Right atrium auricular region (tissue), 2 donors: ENCODE measurements around the gene CD48. TPM values are rescaled to one million over a fixed set of nuclear protein-coding genes. Genes with fewer than 3 reads are reported as not detected.

ENCODE experiments used
- DNase-seq: peaks from one replicate; pipeline ENCODE4 v3.0.0-alpha.2; 2019; ENCODE audit warnings: low spot score
- H3K27ac ChIP-seq, 2 donors: fragments of 200-600 bp; sonication (generic); 1 replicate in 1 of 2; 2 replicates in 1 of 2; pipeline ENCODE4 v1.5.1; 2016 to 2019
- H3K27me3 ChIP-seq, 2 donors: fragments of 200-600 bp; sonication (generic); one replicate each; pipeline versions ENCODE4 v1.5.1 to v1.6.0; 2017 to 2019
- H3K36me3 ChIP-seq: fragments of 200-600 bp; sonication (generic); one replicate; pipeline ENCODE4 v1.5.1; 2016
- H3K4me1 ChIP-seq, 2 donors: fragments of 200-600 bp; sonication (generic); one replicate each; pipeline versions ENCODE4 v1.5.1 to v1.6.0; 2017 to 2019
- H3K4me3 ChIP-seq, 2 donors: fragments of 200-600 bp; sonication (generic); 1 replicate in 1 of 2; 2 replicates in 1 of 2; pipeline ENCODE4 v1.5.1; 2017 to 2019; ENCODE audit warnings: mild to moderate bottlenecking in 1 of 2, moderate library complexity in 1 of 2
- H3K9me3 ChIP-seq, 2 donors: fragments of 200-600 bp; sonication (generic); one replicate each; pipeline ENCODE4 v1.5.1; 2019
- CTCF ChIP-seq, 2 donors: fragments of 200-600 bp; sonication (generic); IDR thresholded peaks; one replicate each; pipeline ENCODE4 v1.5.1; 2019; ENCODE audit warnings: antibody characterized with exemption in 2 of 2
- total RNA-seq, 2 donors: library from RNA; depleted of rRNA; stranded (reverse); fragments of >200 nt; gene quantifications; one replicate each; pipeline ENCODE4 v1.1.0, GENCODE V29; 2016

The CD48 gene, protein sequence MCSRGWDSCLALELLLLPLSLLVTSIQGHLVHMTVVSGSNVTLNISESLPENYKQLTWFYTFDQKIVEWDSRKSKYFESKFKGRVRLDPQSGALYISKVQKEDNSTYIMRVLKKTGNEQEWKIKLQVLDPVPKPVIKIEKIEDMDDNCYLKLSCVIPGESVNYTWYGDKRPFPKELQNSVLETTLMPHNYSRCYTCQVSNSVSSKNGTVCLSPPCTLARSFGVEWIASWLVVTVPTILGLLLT
- 1 to 10 TPM; 1.2 to 3.2 TPM for total RNA-seq

GRCh38 chr1:160711602-160712311, at the start of gene CD48:
CD48 (minus strand) TSS chr1:160711822; CDS start chr1:160711763, 59 bp downstream.
- Histone ChIP-seq H3K36me3 (no peaks in the 10 kb centered on the region), H3K27ac (no peak within 1 kb of the TSS), H3K4me1 (no peaks in the 10 kb centered on the region), H3K27me3 (no peaks in the 10 kb centered on the region), H3K4me3 (no peak within 1 kb of the TSS), H3K9me3 (no peaks in the 10 kb centered on the region)
- no peak for DNase-seq
- no peak for TF ChIP-seq CTCF (IDR thresholded peaks at IDR 0.05)

DNA sequence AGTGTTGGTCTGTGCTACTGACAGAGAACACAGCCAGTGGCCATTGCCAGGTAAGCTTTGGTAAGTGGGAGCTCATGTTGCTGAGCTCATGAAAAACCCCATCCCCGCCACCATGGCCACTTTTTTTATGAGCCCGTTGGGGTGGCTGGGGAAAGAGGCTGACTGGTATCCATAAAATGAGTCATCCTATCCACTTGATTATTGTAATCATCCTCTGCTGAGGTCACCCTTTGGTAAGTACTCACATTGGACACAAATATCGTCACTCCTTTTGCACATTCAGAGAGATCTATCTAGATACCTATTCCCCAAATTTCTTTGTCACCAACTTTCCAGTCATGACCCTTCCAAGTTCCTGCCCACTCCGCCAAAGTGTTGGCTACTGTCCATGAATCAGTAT, 49.4 kb upstream of the CD48 start:
- H3K27me3 ChIP-seq, result no peaks in the 10 kb centered on the region
- no peak overlapping the region for H3K4me3 ChIP-seq
- H3K27ac ChIP-seq, result no peak overlapping the region
- H3K9me3 ChIP-seq, result no peaks in the 10 kb centered on the region
- H3K36me3 ChIP-seq, result no peaks in the 10 kb centered on the region
- TF ChIP-seq CTCF (IDR thresholded peaks at IDR 0.05), result no peak
- DNase-seq, result no peak
- no peaks in the 10 kb centered on the region for H3K4me1 ChIP-seq

DNA sequence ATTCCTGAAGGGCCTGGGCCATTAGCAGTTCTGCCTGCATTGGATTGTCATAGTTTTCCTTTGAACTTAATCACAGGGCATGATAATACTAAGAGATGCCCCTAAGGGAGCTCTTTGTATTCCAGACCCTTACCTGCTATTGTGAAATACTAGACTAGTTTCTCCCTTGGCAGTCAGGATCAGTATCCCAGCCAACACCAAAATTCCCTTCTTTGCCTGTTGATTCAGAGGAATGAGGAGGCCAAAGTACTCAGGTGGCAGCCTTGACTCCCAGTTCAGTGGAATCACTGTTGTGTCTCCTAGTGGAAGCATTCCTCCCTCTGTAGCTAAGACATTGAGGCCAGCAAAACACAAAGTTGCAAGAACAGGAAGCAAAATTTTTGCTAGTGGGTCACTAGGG, 48.1 kb upstream of the CD48 start:
- no peaks in the 10 kb centered on the region for H3K4me1 ChIP-seq
- H3K9me3 ChIP-seq, result no peaks in the 10 kb centered on the region
- DNase-seq, result no peak
- H3K27me3 ChIP-seq, result no peaks in the 10 kb centered on the region
- no peak overlapping the region for H3K27ac ChIP-seq
- H3K36me3 ChIP-seq, result no peaks in the 10 kb centered on the region
- no peak for TF ChIP-seq CTCF (IDR thresholded peaks at IDR 0.05)
- no peak overlapping the region for H3K4me3 ChIP-seq

- Histone ChIP-seq H3K9me3 (no peaks in the 10 kb centered on the region), H3K4me1 (no peaks in the 10 kb centered on the region), H3K4me3 (no peak overlapping the region), H3K36me3 (no peaks in the 10 kb centered on the region), H3K27me3 (no peaks in the 10 kb centered on the region), H3K27ac (no peak overlapping the region)
- no peak for DNase-seq
- TF ChIP-seq CTCF (IDR thresholded peaks at IDR 0.05), result no peak
Observed at GRCh38 chr1:160758521-160758920, 46.9 kb upstream of the CD48 start.

- Histone ChIP-seq H3K4me3 (no peak overlapping the region), H3K36me3 (no peaks in the 10 kb centered on the region), H3K9me3 (no peaks in the 10 kb centered on the region), H3K27ac (no peak overlapping the region), H3K4me1 (no peaks in the 10 kb centered on the region), H3K27me3 (no peaks in the 10 kb centered on the region)
- no peak for DNase-seq
- no peak for TF ChIP-seq CTCF (IDR thresholded peaks at IDR 0.05)
Observed at GRCh38 chr1:160756849-160757201, 45.2 kb upstream of the CD48 start.
